B cell (primary cell): Measurements from ENCODE around the gene MAN2A1. TPM values are rescaled to one million over a fixed set of nuclear protein-coding genes. Genes with fewer than 3 reads are reported as not detected.

ENCODE experiments used
- ATAC-seq: fragments of 200-7000 bp; cut with Tn5 transposase; one replicate; pipeline ENCODE4 v1.10.0; 2021; ENCODE audit warnings: low read depth, mild to moderate bottlenecking, moderate number of reproducible peaks, moderate library complexity
- CTCF ChIA-PET: fragments of 350-600 bp; sonication (Branson Sonifier 250); formaldehyde crosslinking; loops from one replicate; lab custom pipeline; 2021; ENCODE audit warnings: antibody characterized with exemption, inconsistent platforms; lab: Charles Lee
- POLR2A ChIA-PET: fragments of 350-600 bp; sonication (Branson Sonifier 250); formaldehyde crosslinking; loops from one replicate; lab custom pipeline; 2021; ENCODE audit warnings: antibody characterized with exemption; lab: Charles Lee
- DNase-seq: peaks from one replicate; pipeline ENCODE4 v3.0.0; 2013
- H2AFZ ChIP-seq: 2 replicates; pipeline ENCODE4 v1.6.1; 2012; ENCODE audit warnings: mild to moderate bottlenecking, low read depth, low read length; ENCODE audit not compliant: insufficient read depth, poor library complexity, severe bottlenecking
- H3K27ac ChIP-seq, 2 donors: 1 replicate in 1 of 2; 2 replicates in 1 of 2; pipeline ENCODE4 v1.5.1; 2012 to 2013; ENCODE audit warnings: low read length in 2 of 2, mild to moderate bottlenecking in 2 of 2, moderate library complexity in 1 of 2
- H3K27me3 ChIP-seq, 4 experiments: fragments of 200-600 bp in 1 of 4; sonication (generic) in 1 of 4; replicated peaks in 1 of 4; 1 replicate in 2 of 4; 2 replicates in 2 of 4; pipeline versions ENCODE4 v1.6.1 to v1.7.0; 2013 to 2016; ENCODE audit warnings: low read length in 3 of 4, mild to moderate bottlenecking in 2 of 4, mixed read lengths in 1 of 4, moderate library complexity in 1 of 4; ENCODE audit not compliant: insufficient read depth in 4 of 4, control insufficient read depth in 3 of 4; ENCODE audit errors: control extremely low read depth in 1 of 4
- H3K36me3 ChIP-seq, 2 experiments: replicated peaks in 1 of 2; 1 replicate in 1 of 2; 2 replicates in 1 of 2; pipeline versions ENCODE4 v1.6.1 to v1.7.1; 2013; ENCODE audit warnings: low read length in 1 of 2; ENCODE audit not compliant: insufficient read depth in 2 of 2, control insufficient read depth in 1 of 2; ENCODE audit errors: control extremely low read depth in 1 of 2, extremely low read depth in 1 of 2
- H3K4me1 ChIP-seq, 2 donors: fragments of 200-600 bp in 1 of 2; sonication (generic) in 1 of 2; 1 replicate in 1 of 2; 2 replicates in 1 of 2; pipeline versions ENCODE4 v1.5.1 to v1.6.1; 2013 to 2017; ENCODE audit warnings: low read length in 2 of 2; ENCODE audit not compliant: control insufficient read depth in 2 of 2, insufficient read depth in 2 of 2
- H3K4me2 ChIP-seq: replicated peaks from 2 replicates; pipeline ENCODE3; 2012; ENCODE audit warnings: mild to moderate bottlenecking, low read depth, low read length; ENCODE audit not compliant: poor library complexity, severe bottlenecking
- H3K4me3 ChIP-seq, 5 experiments: fragments of 200-600 bp in 1 of 5; sonication (generic) in 1 of 5; 1 replicate in 3 of 5; 2 replicates in 2 of 5; pipeline versions ENCODE4 v1.5.1 to v1.7.0; 2011 to 2016; ENCODE audit warnings: low read length in 4 of 5, mild to moderate bottlenecking in 4 of 5, low read depth in 2 of 5, control low read depth in 1 of 5, moderate library complexity in 1 of 5; ENCODE audit not compliant: insufficient read depth in 1 of 5; ENCODE audit errors: control extremely low read depth in 1 of 5, extremely low read depth in 1 of 5
- H3K79me2 ChIP-seq: fragments of 200-600 bp; sonication (generic); one replicate; pipeline ENCODE4 v1.6.0; 2016; ENCODE audit warnings: low read length; ENCODE audit not compliant: control insufficient read depth, insufficient read depth
- H3K9ac ChIP-seq: fragments of 200-600 bp; sonication (generic); 2 replicates; pipeline ENCODE4 v1.6.1; 2017; ENCODE audit warnings: mild to moderate bottlenecking, low read length, moderate library complexity
- H3K9me3 ChIP-seq, 3 donors: one replicate each; pipeline versions ENCODE4 v1.6.1 to v1.7.1; 2013; ENCODE audit warnings: low read length in 2 of 3; ENCODE audit not compliant: control insufficient read depth in 2 of 3, insufficient read depth in 1 of 3; ENCODE audit errors: control extremely low read depth in 1 of 3
- H4K20me1 ChIP-seq: 2 replicates; pipeline ENCODE4 v1.6.0; 2012; ENCODE audit warnings: mild to moderate bottlenecking, low read length; ENCODE audit not compliant: insufficient read depth, control insufficient read depth, poor library complexity, severe bottlenecking
- H3K27ac Mint-ChIP-seq: one replicate; pipeline ENCODE4 v1.8.0; 2021; ENCODE audit warnings: mixed read lengths
- H3K27me3 Mint-ChIP-seq: one replicate; pipeline ENCODE4 v1.8.0; 2021; ENCODE audit warnings: mixed read lengths
- H3K4me1 Mint-ChIP-seq: one replicate; pipeline ENCODE4 v1.8.0; 2021; ENCODE audit warnings: mixed read lengths
- H3K4me3 Mint-ChIP-seq: one replicate; pipeline ENCODE4 v1.8.0; 2021; ENCODE audit warnings: mixed read lengths
- H3K9me3 Mint-ChIP-seq: one replicate; pipeline ENCODE4 v1.8.0; 2022; ENCODE audit warnings: mixed read lengths; ENCODE audit not compliant: insufficient read depth
- EZH2 ChIP-seq: IDR thresholded peaks from 2 replicates; pipeline ENCODE4 v1.6.1; 2012; ENCODE audit warnings: borderline replicate concordance, low read depth, mild to moderate bottlenecking, moderate library complexity, low read length; ENCODE audit not compliant: insufficient read depth, poor library complexity, severe bottlenecking
- WGBS: methylation state at CpG from one replicate; pipeline ENCODE4 v1.1.5; 2013; ENCODE audit warnings: missing lambda C conversion rate; ENCODE audit not compliant: insufficient coverage; 5-methylcytosine and 5-hydroxymethylcytosine counted together
- intact Hi-C: fragments of 100-400 bp; cut with micrococcal nuclease; formaldehyde crosslinking; loops from one replicate; pipeline ENCODE4 v1.10.0; 2022
- polyA plus RNA-seq: library from polyadenylated mRNA; depleted of rRNA; stranded (reverse); fragments of >200 nt; gene quantifications from 2 replicates; pipeline ENCODE4 v1.2.3, GENCODE V29; 2012
- total RNA-seq, 2 donors: library from RNA; stranded (reverse); fragments of 120-200 nt in 1 of 2; gene quantifications; 1 replicate in 1 of 2; 2 replicates in 1 of 2; pipeline versions ENCODE4 v1.2.3 to v1.2.4, GENCODE V29; 2013 to 2022
- TF ChIP-seq, protein P1 (sequence below): fragments of 200-600 bp; IDR thresholded peaks from one replicate; pipeline ENCODE4 v1.8.0; 2022; ENCODE audit warnings: antibody characterized with exemption, mild to moderate bottlenecking

MAN2A1 gene
- total and polyA plus RNA-seq, 2 donors (not counting 1 experiment from before 2014, with no cell fraction given) = 12.7 to 55.0 TPM

DNA sequence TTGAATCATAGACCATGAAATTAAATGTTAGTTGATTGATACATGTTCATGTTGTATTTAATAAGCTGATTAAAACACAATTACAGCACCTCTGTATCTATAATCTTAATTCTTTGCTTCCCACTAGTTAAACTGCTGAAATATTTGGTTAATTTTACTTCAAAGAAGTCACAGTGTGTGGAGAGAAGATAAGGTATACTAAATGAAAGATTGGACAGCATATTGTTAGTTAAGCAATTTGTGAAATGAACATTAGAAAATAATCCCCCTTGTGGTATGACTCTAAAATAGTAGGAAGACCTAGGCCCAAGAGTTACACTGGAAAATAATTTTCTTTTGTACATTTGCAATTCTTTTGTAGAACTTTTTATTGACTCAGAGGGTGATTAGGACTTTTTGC, 30.3 kb downstream of the MAN2A1 start:
- ChIA-PET CTCF (interaction anchor here (0.8 kb wide), 1 partner anchor 31 kb away, joined by 3 read pairs; no protein-coding TSS in a partner anchor), POLR2A (no interaction called here)
- Histone ChIP-seq H3K79me2 (peaks cover 40% of the 10 kb centered on the region), H3K9me3 (no peaks in the 10 kb centered on the region), H3K4me2 (no peak overlapping the region), H2AFZ (no peak overlapping the region), H3K4me3 (no peak overlapping the region), H3K27me3 (no peaks in the 10 kb centered on the region), H3K4me1 (no peaks in the 10 kb centered on the region), H4K20me1 (peaks cover 7% of the 10 kb centered on the region), H3K9ac (no peak overlapping the region), H3K27ac (no peak overlapping the region), H3K36me3 (peaks cover 10 to 29% of the 10 kb centered on the region in 2 experiments)
- intact Hi-C loops = no loop called here
- Mint-ChIP-seq H3K4me1 (peaks cover 10% of the 10 kb centered on the region), H3K4me3 (no peak overlapping the region), H3K27ac (no peak overlapping the region), H3K9me3 (no peaks in the 10 kb centered on the region), H3K27me3 (no peaks in the 10 kb centered on the region)
- DNase-seq = no peak
- no peak for ATAC-seq
- no peak for TF ChIP-seq EZH2
- TF ChIP-seq, protein P1, sequence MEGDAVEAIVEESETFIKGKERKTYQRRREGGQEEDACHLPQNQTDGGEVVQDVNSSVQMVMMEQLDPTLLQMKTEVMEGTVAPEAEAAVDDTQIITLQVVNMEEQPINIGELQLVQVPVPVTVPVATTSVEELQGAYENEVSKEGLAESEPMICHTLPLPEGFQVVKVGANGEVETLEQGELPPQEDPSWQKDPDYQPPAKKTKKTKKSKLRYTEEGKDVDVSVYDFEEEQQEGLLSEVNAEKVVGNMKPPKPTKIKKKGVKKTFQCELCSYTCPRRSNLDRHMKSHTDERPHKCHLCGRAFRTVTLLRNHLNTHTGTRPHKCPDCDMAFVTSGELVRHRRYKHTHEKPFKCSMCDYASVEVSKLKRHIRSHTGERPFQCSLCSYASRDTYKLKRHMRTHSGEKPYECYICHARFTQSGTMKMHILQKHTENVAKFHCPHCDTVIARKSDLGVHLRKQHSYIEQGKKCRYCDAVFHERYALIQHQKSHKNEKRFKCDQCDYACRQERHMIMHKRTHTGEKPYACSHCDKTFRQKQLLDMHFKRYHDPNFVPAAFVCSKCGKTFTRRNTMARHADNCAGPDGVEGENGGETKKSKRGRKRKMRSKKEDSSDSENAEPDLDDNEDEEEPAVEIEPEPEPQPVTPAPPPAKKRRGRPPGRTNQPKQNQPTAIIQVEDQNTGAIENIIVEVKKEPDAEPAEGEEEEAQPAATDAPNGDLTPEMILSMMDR = no peak

DNA sequence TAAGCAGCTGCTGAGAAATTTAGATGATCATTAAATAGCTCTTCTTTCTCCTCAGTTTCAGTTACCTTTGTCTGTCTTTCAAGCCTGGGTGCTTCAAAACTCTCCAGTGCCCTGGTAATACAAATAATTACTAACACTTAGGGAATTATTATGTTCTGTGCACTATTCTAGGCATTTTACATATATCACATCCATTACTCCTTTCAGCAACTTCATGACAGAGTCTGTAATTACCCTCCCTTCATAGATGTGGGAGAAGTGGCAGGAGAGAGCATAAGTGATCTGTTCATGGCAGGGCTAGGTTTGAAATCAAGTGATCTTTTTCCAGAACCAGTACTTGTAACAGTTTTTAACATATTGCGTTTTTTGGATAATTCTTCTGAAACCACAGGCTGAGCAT, 32.0 kb downstream of the MAN2A1 start:
- H4K20me1 ChIP-seq = peaks cover 7% of the 10 kb centered on the region
- CTCF ChIA-PET = no interaction called here

More for the DNA sequence above, 32.0 kb downstream of the MAN2A1 start:
- Histone ChIP-seq H3K36me3 (peaks cover 9 to 23% of the 10 kb centered on the region in 2 experiments), H3K27ac (no peak overlapping the region), H3K79me2 (peaks cover 38% of the 10 kb centered on the region), H3K4me2 (no peak overlapping the region), H3K9ac (no peak overlapping the region), H3K4me3 (no peak overlapping the region), H3K4me1 (no peaks in the 10 kb centered on the region), H3K9me3 (no peaks in the 10 kb centered on the region), H3K27me3 (no peaks in the 10 kb centered on the region), H2AFZ (no peak overlapping the region)
- ATAC-seq (no peak), DNase-seq (no peak)
- POLR2A ChIA-PET = no interaction called here
- H3K27me3 Mint-ChIP-seq = no peaks in the 10 kb centered on the region
- no peak overlapping the region for H3K27ac Mint-ChIP-seq
- no peak overlapping the region for H3K4me3 Mint-ChIP-seq
- H3K9me3 Mint-ChIP-seq = no peaks in the 10 kb centered on the region
- no CpG with 5 or more reads among the region's 1 CpG for WGBS
- H3K4me1 Mint-ChIP-seq = peaks cover 10% of the 10 kb centered on the region
- TF ChIP-seq, protein P1 = no peak
- intact Hi-C loops = no loop called here
